NCI-H187 (cell line): ENCODE results near the gene RABGAP1L.
"Not testable (repeated sequence)": the region's sequence is repeated elsewhere in the genome, so short reads cannot be mapped to it uniquely, and the experiment has no call there.

Experiments used
- DNase-seq, 2 experiments: peaks; one replicate each; lab custom pipeline; 2025; lab: John Stamatoyannopoulos, UW

Gene RABGAP1L

GRCh38 chr1:174238845-174239501, 79.7 kb downstream of the RABGAP1L start:
- peak in 1 of 2 experiments; percentile 42 for DNase-seq

GRCh38 chr1:174239541-174239940, 80.2 kb downstream of the RABGAP1L start:
- DNase-seq: no peak

- no peak for DNase-seq
These were observed 83.5 kb downstream of the RABGAP1L start for GRCh38 chr1:174242856-174243255.

GRCh38 chr1:174243451-174244000, 84.2 kb downstream of the RABGAP1L start:
- no peak for DNase-seq

- no peak for DNase-seq
These were observed 84.7 kb downstream of the RABGAP1L start for GRCh38 chr1:174244017-174244416.

- DNase-seq: no peak
These were observed 88.2 kb downstream of the RABGAP1L start for GRCh38 chr1:174247472-174247871.

GRCh38 chr1:174248041-174248440, 88.7 kb downstream of the RABGAP1L start:
- no peak for DNase-seq

- not testable (repeated sequence) for DNase-seq
These were observed 97.1 kb downstream of the RABGAP1L start for GRCh38 chr1:174256386-174256785.

- DNase-seq: peak; percentile 25 to 37
These were observed 98.8 kb downstream of the RABGAP1L start for GRCh38 chr1:174258148-174258550.

GRCh38 chr1:174262349-174263241, 103.3 kb downstream of the RABGAP1L start:
- DNase-seq: no peak

GRCh38 chr1:174265282-174265681, 106.0 kb downstream of the RABGAP1L start:
- no peak for DNase-seq

GRCh38 chr1:174266476-174266875, 107.2 kb downstream of the RABGAP1L start:
- no peak for DNase-seq

GRCh38 chr1:174266991-174267612, 107.8 kb downstream of the RABGAP1L start:
- no peak for DNase-seq

GRCh38 chr1:174269989-174270651, 110.8 kb downstream of the RABGAP1L start:
- no peak for DNase-seq

- DNase-seq: no peak
These were observed 113.9 kb downstream of the RABGAP1L start for GRCh38 chr1:174273190-174273589.

- DNase-seq: no peak
These were observed 114.5 kb downstream of the RABGAP1L start for GRCh38 chr1:174273776-174274175.

- DNase-seq: no peak
These were observed 115.1 kb downstream of the RABGAP1L start for GRCh38 chr1:174274452-174274851.

GRCh38 chr1:174274884-174275283, 115.6 kb downstream of the RABGAP1L start:
- no peak for DNase-seq

- DNase-seq: no peak
These were observed 116.8 kb downstream of the RABGAP1L start for GRCh38 chr1:174276087-174276486.

- no peak for DNase-seq
These were observed 124.7 kb downstream of the RABGAP1L start for GRCh38 chr1:174284052-174284451.

- DNase-seq: no peak
These were observed 126.7 kb downstream of the RABGAP1L start for GRCh38 chr1:174286042-174286441.
